Transverse colon (tissue), 4 donors: ENCODE results near the gene KAT6B. TPM values are rescaled to one million over a fixed set of nuclear protein-coding genes. Genes with fewer than 3 reads are reported as not detected.

Source experiments
- DNase-seq: peaks from one replicate; pipeline ENCODE4 v3.0.0-alpha.2; 2019
- H3K27ac ChIP-seq, 4 donors: fragments of 200-600 bp; sonication (generic); 2 replicates each; pipeline ENCODE4 v1.5.1; 2016 to 2018; ENCODE audit warnings: inconsistent platforms in 4 of 4
- H3K27me3 ChIP-seq: fragments of 200-600 bp; sonication (generic); 2 replicates; pipeline ENCODE4 v1.5.1; 2017; ENCODE audit warnings: inconsistent platforms
- H3K36me3 ChIP-seq, 4 donors: fragments of 200-600 bp; sonication (generic); 2 replicates each; pipeline ENCODE4 v1.5.1; 2017 to 2019; ENCODE audit warnings: inconsistent platforms in 4 of 4
- H3K4me1 ChIP-seq, 4 donors: fragments of 200-600 bp; sonication (generic); 2 replicates each; pipeline ENCODE4 v1.5.1; 2017 to 2020; ENCODE audit warnings: inconsistent platforms in 4 of 4
- H3K4me3 ChIP-seq, 4 donors: fragments of 200-600 bp; sonication (generic); 1 replicate in 1 of 4; 2 replicates in 3 of 4; pipeline versions ENCODE4 v1.5.1 to v1.6.1; 2017 to 2019; ENCODE audit warnings: inconsistent platforms in 4 of 4
- H3K9me3 ChIP-seq, 2 donors: fragments of 200-600 bp; sonication (generic); 2 replicates each; pipeline ENCODE4 v1.5.1; 2017 to 2019; ENCODE audit warnings: inconsistent platforms in 2 of 2
- EP300 ChIP-seq: sonication (generic); formaldehyde crosslinking; IDR thresholded peaks from one replicate; pipeline ENCODE4 v1.6.1; 2017; ENCODE audit warnings: antibody characterized with exemption, low read depth
- POLR2A ChIP-seq: fragments of 450-650 bp; IDR thresholded peaks from one replicate; pipeline ENCODE4 v1.6.1; 2016; ENCODE audit warnings: antibody characterized with exemption, mild to moderate bottlenecking, moderate library complexity
- POLR2AphosphoS5 ChIP-seq, 3 donors: sonication (generic); formaldehyde crosslinking; IDR thresholded peaks; one replicate each; pipeline ENCODE4 v1.6.1; 2016; ENCODE audit warnings: antibody characterized with exemption in 3 of 3
- WGBS, 2 donors: methylation state at CpG; one replicate each; pipeline ENCODE4 v1.1.5; 2018; ENCODE audit warnings: low coverage in 1 of 2; 5-methylcytosine and 5-hydroxymethylcytosine counted together
- in situ Hi-C, 4 donors: fragments of 200-750 bp; cut with MboI; loops; one replicate each; pipeline versions ENCODE4 v1.15.0 to v1.15.1; 2017; ENCODE audit warnings: low sequenced_read_pairs in 3 of 4, low pct_ligation_motif_present in 1 of 4, low pct_unique_long_range_greater_than_20kb in 1 of 4
- intact Hi-C: fragments of 100-400 bp; cut with DNase I; formaldehyde crosslinking; loops from one replicate; pipeline ENCODE4 v1.15.1; 2023; ENCODE audit warnings: low total_unique reads
- total RNA-seq, 4 donors: library from RNA; depleted of rRNA; stranded (reverse); fragments of >200 nt; gene quantifications; one replicate each; pipeline ENCODE4 v1.1.0, GENCODE V29; 2016
- TF ChIP-seq, protein P1 (sequence below), 5 experiments: fragments of 200-600 bp in 3 of 5; fragments of 450-650 bp in 2 of 5; sonication (generic) in 3 of 5; IDR thresholded peaks; 1 replicate in 2 of 5; 2 replicates in 3 of 5; pipeline ENCODE4 v1.5.1; 2016 to 2017; ENCODE audit warnings: antibody characterized with exemption in 5 of 5, inconsistent platforms in 3 of 5, mild to moderate bottlenecking in 2 of 5, moderate library complexity in 1 of 5

KAT6B gene
- total RNA-seq, 4 donors from 2014 or later: 27.3 to 67.0 (median 54.9) TPM

DNA sequence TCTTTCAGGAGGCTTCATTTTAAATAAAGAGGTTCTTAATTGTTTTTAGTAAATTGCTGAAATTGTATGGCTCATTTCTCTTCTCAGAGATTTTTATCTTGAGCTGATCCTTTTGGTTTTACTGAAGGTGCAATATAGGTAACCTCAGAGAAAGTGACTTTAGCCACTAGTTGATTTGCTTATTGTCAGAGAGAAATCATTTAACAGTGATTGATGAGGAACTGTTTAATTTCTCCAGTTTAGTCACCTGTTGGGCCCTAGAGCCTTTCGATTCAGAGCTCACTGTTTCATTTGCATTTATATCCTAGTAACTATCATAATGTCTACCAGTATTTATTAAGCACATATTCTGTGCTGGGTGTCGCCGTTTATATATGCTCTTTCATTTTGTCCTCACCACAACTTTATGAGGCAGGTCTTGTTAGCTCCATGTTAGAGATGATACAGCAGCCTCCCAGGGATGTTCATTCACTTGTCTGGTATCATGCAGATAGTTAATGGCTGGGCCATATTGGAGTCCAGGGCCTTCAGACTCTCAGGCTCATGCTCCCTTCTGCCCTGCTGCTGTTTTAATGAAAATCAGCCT is 42.1 kb downstream of the KAT6B start:
- Histone ChIP-seq H3K27ac (no peak overlapping the region), H3K4me3 (no peak overlapping the region), H3K27me3 (no peaks in the 10 kb centered on the region), H3K9me3 (no peaks in the 10 kb centered on the region), H3K4me1 (peaks cover 0 to 39% (median 10%) of the 10 kb centered on the region in 4 donors), H3K36me3 (no peaks in the 10 kb centered on the region)
- TF ChIP-seq, protein P1, sequence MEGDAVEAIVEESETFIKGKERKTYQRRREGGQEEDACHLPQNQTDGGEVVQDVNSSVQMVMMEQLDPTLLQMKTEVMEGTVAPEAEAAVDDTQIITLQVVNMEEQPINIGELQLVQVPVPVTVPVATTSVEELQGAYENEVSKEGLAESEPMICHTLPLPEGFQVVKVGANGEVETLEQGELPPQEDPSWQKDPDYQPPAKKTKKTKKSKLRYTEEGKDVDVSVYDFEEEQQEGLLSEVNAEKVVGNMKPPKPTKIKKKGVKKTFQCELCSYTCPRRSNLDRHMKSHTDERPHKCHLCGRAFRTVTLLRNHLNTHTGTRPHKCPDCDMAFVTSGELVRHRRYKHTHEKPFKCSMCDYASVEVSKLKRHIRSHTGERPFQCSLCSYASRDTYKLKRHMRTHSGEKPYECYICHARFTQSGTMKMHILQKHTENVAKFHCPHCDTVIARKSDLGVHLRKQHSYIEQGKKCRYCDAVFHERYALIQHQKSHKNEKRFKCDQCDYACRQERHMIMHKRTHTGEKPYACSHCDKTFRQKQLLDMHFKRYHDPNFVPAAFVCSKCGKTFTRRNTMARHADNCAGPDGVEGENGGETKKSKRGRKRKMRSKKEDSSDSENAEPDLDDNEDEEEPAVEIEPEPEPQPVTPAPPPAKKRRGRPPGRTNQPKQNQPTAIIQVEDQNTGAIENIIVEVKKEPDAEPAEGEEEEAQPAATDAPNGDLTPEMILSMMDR (IDR thresholded peaks at IDR 0.05): no peak
- TF ChIP-seq EP300: no peak
- in situ Hi-C loops: no loop called here
- intact Hi-C loops: no loop called here
- DNase-seq: no peak
- WGBS, 2 donors: 91 to 93% methylated on average over 3 of the region's 3 CpGs

DNA sequence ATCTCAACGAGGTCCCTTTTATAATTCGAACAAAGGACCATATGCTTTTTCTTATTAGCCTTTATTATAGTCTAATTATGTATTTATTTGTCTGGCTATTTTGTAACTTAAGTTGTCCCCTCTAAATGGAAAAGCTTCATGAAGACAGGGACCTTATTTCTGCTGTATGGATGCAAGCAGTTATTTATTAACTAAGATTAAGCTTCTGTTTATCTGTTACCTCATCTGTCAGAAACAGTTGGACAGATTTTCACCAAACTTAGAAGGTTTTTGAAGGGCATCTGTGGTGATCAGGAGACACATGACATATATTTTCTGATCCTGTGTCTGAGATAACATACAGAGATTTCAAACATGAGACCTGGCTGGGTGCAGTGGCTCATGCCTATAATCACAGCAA is 43.2 kb downstream of the KAT6B start:
- no peak overlapping the region for H3K27ac ChIP-seq
- 79 to 89% methylated on average over 2 of the region's 2 CpGs for WGBS, 2 donors
- H3K36me3 ChIP-seq: no peaks in the 10 kb centered on the region
- no peak overlapping the region for H3K4me3 ChIP-seq
- H3K27me3 ChIP-seq: no peaks in the 10 kb centered on the region
- H3K4me1 ChIP-seq: peaks cover 0 to 37% (median 10%) of the 10 kb centered on the region in 4 donors
- in situ Hi-C loops: no loop called here
- DNase-seq: no peak
- H3K9me3 ChIP-seq: no peaks in the 10 kb centered on the region
- intact Hi-C loops: no loop called here
- TF ChIP-seq EP300 (no peak), POLR2AphosphoS5 (IDR thresholded peaks at IDR 0.05) (no peak), POLR2A (no peak)
- TF ChIP-seq, protein P1 (IDR thresholded peaks at IDR 0.05): no peak

DNA sequence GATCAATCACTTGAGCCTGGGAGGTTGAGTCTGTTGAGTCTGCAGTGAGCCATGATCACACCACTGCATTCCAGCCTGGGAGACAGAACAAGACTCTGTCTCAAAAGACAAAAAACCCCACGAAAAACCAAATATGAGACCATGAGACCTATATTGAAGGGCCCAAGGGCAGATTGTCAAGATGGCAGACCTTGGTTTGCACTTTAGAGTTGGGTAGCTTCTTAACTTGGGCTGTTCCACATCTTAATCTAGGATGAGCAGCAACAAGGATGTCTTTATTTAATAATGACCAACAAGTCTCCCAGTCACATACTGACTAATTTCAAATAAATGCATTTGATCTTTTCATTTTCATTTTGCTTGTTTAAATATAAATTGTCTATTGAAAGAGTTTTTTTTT is 43.8 kb downstream of the KAT6B start:
- peaks cover 0 to 36% (median 10%) of the 10 kb centered on the region in 4 donors for H3K4me1 ChIP-seq
- 89% methylated on average over 1 of the region's 1 CpG; no CpG with 5 or more reads in 1 of the 2 donors for WGBS, 2 donors

DNA sequence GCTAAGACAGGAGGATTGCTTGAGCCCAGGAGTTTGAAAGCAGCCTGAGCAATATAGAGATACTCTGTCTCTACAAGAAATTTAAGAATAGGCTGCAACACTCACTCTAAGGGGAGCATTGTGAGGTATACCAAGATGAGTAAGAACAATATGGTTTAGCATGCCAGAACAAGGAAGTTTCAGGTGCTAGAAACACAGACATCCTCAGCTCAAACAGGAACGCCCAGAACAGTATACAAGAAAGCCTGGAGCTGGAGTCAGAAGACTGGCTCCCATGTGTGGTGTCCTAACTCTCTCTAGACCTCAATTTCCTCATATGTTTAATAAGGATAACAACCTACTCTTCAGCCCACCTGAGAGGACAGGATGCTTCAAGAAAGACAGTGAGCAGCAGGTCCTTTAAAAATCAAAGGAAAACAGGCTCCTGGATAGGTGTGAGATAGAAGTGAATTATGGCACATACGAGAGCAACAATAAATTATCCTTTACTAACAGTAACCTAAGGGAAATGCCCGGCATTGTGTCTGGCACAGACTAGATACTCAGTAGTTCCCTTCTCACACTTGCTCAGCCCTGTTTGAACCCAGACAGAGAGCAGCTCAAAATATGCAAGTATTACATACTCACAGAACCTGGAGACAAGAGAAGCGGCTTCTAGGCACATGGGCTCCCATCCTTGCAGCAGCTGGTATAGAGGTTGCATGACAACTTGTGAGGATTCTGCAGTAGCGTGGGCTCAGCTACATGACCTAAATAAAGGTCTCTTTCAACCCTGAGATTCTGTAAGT is 45.4 kb downstream of the KAT6B start:
- Histone ChIP-seq H3K27ac (peak overlapping the region; percentile 23 to 64 (median 44)), H3K27me3 (no peaks in the 10 kb centered on the region), H3K36me3 (no peaks in the 10 kb centered on the region), H3K4me1 (peaks cover 0 to 43% (median 19%) of the 10 kb centered on the region in 4 donors), H3K4me3 (no peak overlapping the region), H3K9me3 (no peaks in the 10 kb centered on the region)
- DNase-seq: peak; percentile 17
- in situ Hi-C loops: no loop called here
- no peak for TF ChIP-seq POLR2AphosphoS5 (IDR thresholded peaks at IDR 0.05)
- TF ChIP-seq POLR2A: no peak
- no peak for TF ChIP-seq EP300
- TF ChIP-seq, protein P1 (IDR thresholded peaks at IDR 0.05): no peak
- 46 to 61% methylated on average over 3 to 5 of the region's 5 CpGs for WGBS, 2 donors
- intact Hi-C loops: no loop called here

More for the DNA sequence above, 43.8 kb downstream of the KAT6B start:
- Histone ChIP-seq H3K36me3 (no peaks in the 10 kb centered on the region), H3K4me3 (no peak overlapping the region), H3K9me3 (no peaks in the 10 kb centered on the region), H3K27ac (no peak overlapping the region), H3K27me3 (no peaks in the 10 kb centered on the region)
- intact Hi-C loops: no loop called here
- TF ChIP-seq POLR2AphosphoS5 (IDR thresholded peaks at IDR 0.05) (no peak), EP300 (no peak), POLR2A (no peak)
- TF ChIP-seq, protein P1 (IDR thresholded peaks at IDR 0.05): no peak
- DNase-seq: no peak
- in situ Hi-C loops: no loop called here
